Endometrial microvascular endothelial cells (primary cell): Measurements from ENCODE around the gene BTBD9. TPM values are rescaled to one million over a fixed set of nuclear protein-coding genes. Genes with fewer than 3 reads are reported as not detected.

Source experiments
- in situ Hi-C: cut with HindIII; loops from 2 replicates; pipeline ENCODE4 v1.10.0; 2017; ENCODE audit warnings: low sequenced_read_pairs, low pct_unique_long_range_greater_than_20kb; ENCODE audit errors: inconsistent ontology term
- total RNA-seq: library from RNA; depleted of rRNA; stranded (reverse); fragments of >200 nt; gene quantifications from one replicate; pipeline ENCODE4 v1.2.3, GENCODE V29; 2015; ENCODE audit errors: inconsistent ontology term

BTBD9 gene
- total RNA-seq, 1 donor from 2014 or later = 6.4 TPM

GRCh38 chr6:38525888-38526287 lies 113.8 kb downstream of the BTBD9 start:
- in situ Hi-C loops = no loop called here

GRCh38 chr6:38524436-38525145 lies 115.1 kb downstream of the BTBD9 start:
- in situ Hi-C loops = no loop called here

- in situ Hi-C loops = no loop called here
Observed at GRCh38 chr6:38522322-38522721, 117.4 kb downstream of the BTBD9 start.

- in situ Hi-C loops = no loop called here
Observed at GRCh38 chr6:38518511-38519304, 121.0 kb downstream of the BTBD9 start.

- in situ Hi-C loops = no loop called here
Observed at GRCh38 chr6:38517005-38517404, 122.7 kb downstream of the BTBD9 start.

- in situ Hi-C loops = no loop called here
Observed at GRCh38 chr6:38514399-38514798, 125.3 kb downstream of the BTBD9 start.

GRCh38 chr6:38512211-38512610 lies 127.5 kb downstream of the BTBD9 start:
- in situ Hi-C loops = no loop called here

GRCh38 chr6:38510205-38510604 lies 129.5 kb downstream of the BTBD9 start:
- in situ Hi-C loops = no loop called here

GRCh38 chr6:38509713-38510112 lies 130.0 kb downstream of the BTBD9 start:
- in situ Hi-C loops = no loop called here

GRCh38 chr6:38508894-38509293 lies 130.8 kb downstream of the BTBD9 start:
- in situ Hi-C loops = no loop called here

- in situ Hi-C loops = no loop called here
Observed at GRCh38 chr6:38508286-38508685, 131.4 kb downstream of the BTBD9 start.

- in situ Hi-C loops = no loop called here
Observed at GRCh38 chr6:38507173-38507572, 132.6 kb downstream of the BTBD9 start.

GRCh38 chr6:38505826-38506225 lies 133.9 kb downstream of the BTBD9 start:
- in situ Hi-C loops = no loop called here

GRCh38 chr6:38504996-38505395 lies 134.7 kb downstream of the BTBD9 start:
- in situ Hi-C loops = no loop called here

- in situ Hi-C loops = no loop called here
Observed at GRCh38 chr6:38503960-38504682, 135.6 kb downstream of the BTBD9 start.

- in situ Hi-C loops = no loop called here
Observed at GRCh38 chr6:38503032-38503773, 136.5 kb downstream of the BTBD9 start.

GRCh38 chr6:38502423-38502822 lies 137.3 kb downstream of the BTBD9 start:
- in situ Hi-C loops = no loop called here

- in situ Hi-C loops = no loop called here
Observed at GRCh38 chr6:38501931-38502330, 137.8 kb downstream of the BTBD9 start.

GRCh38 chr6:38499529-38500096 lies 140.1 kb downstream of the BTBD9 start:
- in situ Hi-C loops = no loop called here
